Fibroblast of lung (primary cell): Measurements from ENCODE around the gene RARG.

Source experiments
- CTCF ChIP-seq, 2 donors: IDR thresholded peaks in 1 of 2; conservative IDR thresholded peaks in 1 of 2; 1 replicate in 1 of 2; 2 replicates in 1 of 2; pipeline ENCODE4 v1.5.1; 2011 to 2012; ENCODE audit warnings: low read length in 2 of 2, control low read depth in 1 of 2, inconsistent platforms in 1 of 2, low read depth in 1 of 2, mild to moderate bottlenecking in 1 of 2
- EZH2 ChIP-seq: IDR thresholded peaks from 2 replicates; pipeline ENCODE4 v1.5.1; 2012; ENCODE audit warnings: low read length, control low read depth, mild to moderate bottlenecking; ENCODE audit errors: missing control alignments

- TF ChIP-seq EZH2 (peak; percentile 5), CTCF (conservative IDR thresholded peaks at IDR 0.05 in 1 of 2, IDR thresholded peaks at IDR 0.05 in 1 of 2; ENCODE audit: low read depth in 1 of 2, low read length in 2 of 2) (no peak)
Measured at GRCh38 chr12:53232646-53233461, 845 bp upstream of the RARG start.
